ENCODE results near the gene ANKRD7. TPM values are rescaled to one million over a fixed set of nuclear protein-coding genes. Genes with fewer than 3 reads are reported as not detected.
A peak's percentile ranks its signal among the peaks of the same experiment; 100 is the strongest.

The ANKRD7 gene
- total RNA-seq, result under 1 TPM; 0.58 TPM
- 1 to 10 TPM; 1.8 to 2.5 (median 2.0) TPM for polyA plus RNA-seq (ENCODE audit: insufficient read length in 6 of 6)
- long read RNA-seq, donor 1, result 0 reads
- long read RNA-seq, donor 2, result 0 reads
- long read RNA-seq, donor 3, result 0 reads
- long read RNA-seq, donor 4, result 0 reads
- long read RNA-seq, donor 5, result 0 reads
- long read RNA-seq, donor 6, result 0 reads
- long read RNA-seq, donor 7, result 0 reads
- long read RNA-seq, donor 8, result 0 reads
- long read RNA-seq, donor 9, result 0 reads
- long read RNA-seq, donor 10, result 0 reads
- long read RNA-seq, donor 11, result 0 reads
- long read RNA-seq, donor 12, result 0 reads

GRCh38 chr7:118224521-118224920, at the start of gene ANKRD7:
Gene ANKRD7, plus strand, starts transcription at chr7:118224704. Its CDS starts 127 bp downstream, at chr7:118224831.
- intact Hi-C loops (cut with DNase I), result no loop called here
- Histone ChIP-seq H3K4me3 (no peak within 1 kb of the TSS), H3K4me1 (no peaks in the 10 kb centered on the region), H3K27ac (no peak within 1 kb of the TSS), H3K36me3 (no peaks in the 10 kb centered on the region), H3K27me3 (no peaks in the 10 kb centered on the region), H3K9me3 (no peaks in the 10 kb centered on the region)
- ATAC-seq (no peak), DNase-seq (peak in 1 of 4 donors; percentile 51)
- TF ChIP-seq, protein P1, sequence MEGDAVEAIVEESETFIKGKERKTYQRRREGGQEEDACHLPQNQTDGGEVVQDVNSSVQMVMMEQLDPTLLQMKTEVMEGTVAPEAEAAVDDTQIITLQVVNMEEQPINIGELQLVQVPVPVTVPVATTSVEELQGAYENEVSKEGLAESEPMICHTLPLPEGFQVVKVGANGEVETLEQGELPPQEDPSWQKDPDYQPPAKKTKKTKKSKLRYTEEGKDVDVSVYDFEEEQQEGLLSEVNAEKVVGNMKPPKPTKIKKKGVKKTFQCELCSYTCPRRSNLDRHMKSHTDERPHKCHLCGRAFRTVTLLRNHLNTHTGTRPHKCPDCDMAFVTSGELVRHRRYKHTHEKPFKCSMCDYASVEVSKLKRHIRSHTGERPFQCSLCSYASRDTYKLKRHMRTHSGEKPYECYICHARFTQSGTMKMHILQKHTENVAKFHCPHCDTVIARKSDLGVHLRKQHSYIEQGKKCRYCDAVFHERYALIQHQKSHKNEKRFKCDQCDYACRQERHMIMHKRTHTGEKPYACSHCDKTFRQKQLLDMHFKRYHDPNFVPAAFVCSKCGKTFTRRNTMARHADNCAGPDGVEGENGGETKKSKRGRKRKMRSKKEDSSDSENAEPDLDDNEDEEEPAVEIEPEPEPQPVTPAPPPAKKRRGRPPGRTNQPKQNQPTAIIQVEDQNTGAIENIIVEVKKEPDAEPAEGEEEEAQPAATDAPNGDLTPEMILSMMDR (IDR thresholded peaks at IDR 0.05), result no peak

DNA sequence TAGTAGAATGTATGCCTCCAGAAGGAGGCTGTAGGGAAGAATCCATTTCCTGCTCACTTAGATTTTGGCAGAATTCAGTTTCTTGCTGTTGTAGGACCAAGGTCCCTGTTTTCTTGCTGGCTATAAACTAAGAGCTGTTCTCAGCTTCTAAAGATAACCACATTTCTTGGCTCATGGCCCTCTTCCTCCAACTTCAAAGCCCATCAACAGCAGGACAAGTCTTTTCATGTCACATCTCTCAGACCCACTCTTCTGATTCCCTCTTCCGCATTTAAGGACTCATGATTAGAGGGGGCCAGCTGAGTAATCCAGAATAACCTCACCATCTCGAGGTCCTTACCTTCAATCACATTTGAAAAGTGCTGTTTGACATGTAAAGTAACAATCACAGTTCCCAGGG, 48.8 kb upstream of the ANKRD7 start:
- H3K36me3 ChIP-seq, result no peaks in the 10 kb centered on the region
- ATAC-seq, result no peak
- intact Hi-C loops (cut with DNase I), result no loop called here

DNA sequence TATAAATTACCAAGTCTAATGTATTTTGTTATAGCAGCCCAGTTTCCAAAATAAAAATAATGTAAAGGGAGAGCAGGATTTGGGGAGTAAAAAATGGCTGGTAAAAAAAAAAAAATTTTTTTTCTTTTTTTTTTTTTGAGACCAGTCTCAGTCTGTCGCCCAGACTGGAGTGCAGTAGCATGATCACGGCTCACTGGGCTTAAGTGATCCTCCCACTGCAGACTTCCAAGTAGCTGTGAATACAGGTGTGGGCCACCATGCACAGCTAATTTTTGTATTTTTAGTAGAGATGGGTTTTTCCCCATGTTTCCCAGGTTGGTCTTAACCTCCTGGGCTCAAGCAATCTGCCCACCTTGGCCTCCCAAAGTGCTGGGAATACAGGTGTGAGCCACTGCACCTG, 45.3 kb upstream of the ANKRD7 start:
- Histone ChIP-seq H3K4me3 (no peak overlapping the region), H3K27me3 (no peaks in the 10 kb centered on the region), H3K36me3 (no peaks in the 10 kb centered on the region), H3K27ac (no peak overlapping the region), H3K9me3 (no peaks in the 10 kb centered on the region), H3K4me1 (peaks cover 3 to 6% of the 10 kb centered on the region in 2 donors)
- TF ChIP-seq, protein P1 (IDR thresholded peaks at IDR 0.05), result no peak
- ATAC-seq (no peak), DNase-seq (no peak)
- intact Hi-C loops (cut with DNase I), result no loop called here

More for the DNA sequence above, 48.8 kb upstream of the ANKRD7 start:
- no peaks in the 10 kb centered on the region for H3K9me3 ChIP-seq
- no peaks in the 10 kb centered on the region for H3K4me1 ChIP-seq
- H3K4me3 ChIP-seq, result no peak overlapping the region
- TF ChIP-seq, protein P1 (IDR thresholded peaks at IDR 0.05), result no peak
- H3K27me3 ChIP-seq, result peaks cover 0 to 13% of the 10 kb centered on the region in 2 donors
- DNase-seq, result peak in 1 of 4 donors; percentile 17
- no peak overlapping the region for H3K27ac ChIP-seq

- TF ChIP-seq, protein P1 (IDR thresholded peaks at IDR 0.05), result no peak
- Histone ChIP-seq H3K9me3 (no peaks in the 10 kb centered on the region), H3K27ac (peak overlapping the region; percentile 94 to 97), H3K4me1 (peaks cover 11 to 39% of the 10 kb centered on the region in 2 donors), H3K4me3 (peak overlapping the region; percentile 70 to 88), H3K27me3 (no peaks in the 10 kb centered on the region), H3K36me3 (peaks cover 0 to 4% of the 10 kb centered on the region in 2 donors)
- ATAC-seq (peak; percentile 15), DNase-seq (no peak)
- intact Hi-C loops (cut with DNase I), result no loop called here
Observed at GRCh38 chr7:118182593-118183427, 41.7 kb upstream of the ANKRD7 start.

GRCh38 chr7:118183428-118183785, 41.1 kb upstream of the ANKRD7 start:
- peak overlapping the region; percentile 94 to 97 for H3K27ac ChIP-seq
- ATAC-seq, result peak; percentile 5

More at GRCh38 chr7:118183428-118183785, 41.1 kb upstream of the ANKRD7 start:
- H3K4me1 ChIP-seq, result peaks cover 11 to 39% of the 10 kb centered on the region in 2 donors
- peaks cover 0 to 10% of the 10 kb centered on the region in 2 donors for H3K36me3 ChIP-seq
- TF ChIP-seq, protein P1 (IDR thresholded peaks at IDR 0.05), result no peak
- no peaks in the 10 kb centered on the region for H3K9me3 ChIP-seq
- peak in 2 of 4 donors; percentile 15 to 16 for DNase-seq
- intact Hi-C loops (cut with DNase I), result no loop called here
- peak overlapping the region; percentile 70 to 88 for H3K4me3 ChIP-seq
- H3K27me3 ChIP-seq, result no peaks in the 10 kb centered on the region

Data from left lung (tissue), 14 donors.